Muscle layer of colon (tissue), 2 donors: ENCODE measurements around the gene ZNRF1.
A peak's percentile ranks its signal among the peaks of the same experiment; 100 is the strongest.

ENCODE experiments used
- H3K27ac ChIP-seq: one replicate; pipeline ENCODE4 v1.7.0; 2013; ENCODE audit warnings: low read depth, mild to moderate bottlenecking, low read length, moderate library complexity
- H3K27me3 ChIP-seq, 2 donors: one replicate each; pipeline ENCODE4 v1.7.0; 2013; ENCODE audit warnings: low read length in 2 of 2, mild to moderate bottlenecking in 2 of 2; ENCODE audit not compliant: insufficient read depth in 2 of 2, control insufficient read depth in 1 of 2
- H3K36me3 ChIP-seq: one replicate; pipeline ENCODE4 v1.7.0; 2013; ENCODE audit warnings: mild to moderate bottlenecking, low read length; ENCODE audit not compliant: insufficient read depth
- H3K4me1 ChIP-seq: one replicate; pipeline ENCODE4 v1.7.0; 2013; ENCODE audit warnings: mild to moderate bottlenecking, low read length; ENCODE audit not compliant: insufficient read depth
- H3K4me3 ChIP-seq, 2 donors: one replicate each; pipeline ENCODE4 v1.7.0; 2013; ENCODE audit warnings: low read length in 2 of 2, low read depth in 1 of 2, mild to moderate bottlenecking in 1 of 2, moderate library complexity in 1 of 2
- H3K9ac ChIP-seq: one replicate; pipeline ENCODE4 v1.7.0; 2013; ENCODE audit warnings: low read length
- H3K9me3 ChIP-seq: one replicate; pipeline ENCODE4 v1.7.0; 2013; ENCODE audit warnings: mild to moderate bottlenecking, low read length
- donor health status: abdominal sarcoma.
- donor health status: Adenocarcinoma of cecum.

ZNRF1 gene

GRCh38 chr16:75131081-75131480, 132.3 kb downstream of the ZNRF1 start:
- H3K36me3 ChIP-seq, result no peaks in the 10 kb centered on the region
- no peak overlapping the region for H3K27ac ChIP-seq
- no peak overlapping the region for H3K9ac ChIP-seq
- no peak overlapping the region for H3K4me3 ChIP-seq
- H3K4me1 ChIP-seq, result no peaks in the 10 kb centered on the region
- H3K27me3 ChIP-seq, result no peaks in the 10 kb centered on the region
- H3K9me3 ChIP-seq, result no peaks in the 10 kb centered on the region

GRCh38 chr16:75138233-75138632, 139.4 kb downstream of the ZNRF1 start:
- Histone ChIP-seq H3K4me3 (no peak overlapping the region), H3K9me3 (no peaks in the 10 kb centered on the region), H3K9ac (no peak overlapping the region), H3K27ac (no peak overlapping the region), H3K27me3 (no peaks in the 10 kb centered on the region), H3K36me3 (no peaks in the 10 kb centered on the region), H3K4me1 (no peaks in the 10 kb centered on the region)

DNA sequence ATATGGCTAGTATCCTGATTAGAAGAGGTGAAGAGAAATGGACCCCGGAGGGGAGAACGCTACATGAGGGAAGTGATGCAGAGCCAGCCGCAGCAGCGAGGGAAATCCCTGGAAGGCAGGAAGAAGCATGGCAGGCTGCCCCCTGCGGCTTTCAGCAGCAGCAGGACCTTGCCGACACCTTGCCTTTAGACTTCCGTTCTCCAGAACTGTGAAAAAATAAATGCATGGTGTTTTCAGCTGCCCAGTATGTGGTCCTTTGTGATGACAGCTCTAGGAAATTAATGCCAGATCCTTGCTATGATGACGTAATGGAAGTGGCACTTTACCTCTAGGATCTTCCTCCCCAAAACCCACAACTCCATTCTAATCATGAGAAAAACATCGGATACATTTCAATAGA, 139.8 kb downstream of the ZNRF1 start:
- no peaks in the 10 kb centered on the region for H3K9me3 ChIP-seq
- H3K27me3 ChIP-seq, result no peaks in the 10 kb centered on the region
- H3K4me1 ChIP-seq, result no peaks in the 10 kb centered on the region
- no peak overlapping the region for H3K27ac ChIP-seq
- H3K36me3 ChIP-seq, result no peaks in the 10 kb centered on the region
- H3K4me3 ChIP-seq, result no peak overlapping the region
- H3K9ac ChIP-seq, result no peak overlapping the region

GRCh38 chr16:75139498-75139897, 140.7 kb downstream of the ZNRF1 start:
- Histone ChIP-seq H3K36me3 (no peaks in the 10 kb centered on the region), H3K9me3 (no peaks in the 10 kb centered on the region), H3K4me3 (no peak overlapping the region), H3K27me3 (no peaks in the 10 kb centered on the region), H3K27ac (no peak overlapping the region), H3K4me1 (no peaks in the 10 kb centered on the region), H3K9ac (no peak overlapping the region)

- no peaks in the 10 kb centered on the region for H3K36me3 ChIP-seq
- no peaks in the 10 kb centered on the region for H3K9me3 ChIP-seq
- peaks cover 4% of the 10 kb centered on the region for H3K4me1 ChIP-seq
- no peak overlapping the region for H3K27ac ChIP-seq
- no peak overlapping the region for H3K4me3 ChIP-seq
- H3K9ac ChIP-seq, result no peak overlapping the region
- H3K27me3 ChIP-seq, result no peaks in the 10 kb centered on the region
These were observed 145.1 kb downstream of the ZNRF1 start for GRCh38 chr16:75143941-75144340.

GRCh38 chr16:75147968-75148310, 149.1 kb downstream of the ZNRF1 start:
- Histone ChIP-seq H3K4me3 (peak overlapping the region in 1 of 2 donors; percentile 84), H3K27ac (no peak overlapping the region), H3K9ac (no peak overlapping the region)

DNA sequence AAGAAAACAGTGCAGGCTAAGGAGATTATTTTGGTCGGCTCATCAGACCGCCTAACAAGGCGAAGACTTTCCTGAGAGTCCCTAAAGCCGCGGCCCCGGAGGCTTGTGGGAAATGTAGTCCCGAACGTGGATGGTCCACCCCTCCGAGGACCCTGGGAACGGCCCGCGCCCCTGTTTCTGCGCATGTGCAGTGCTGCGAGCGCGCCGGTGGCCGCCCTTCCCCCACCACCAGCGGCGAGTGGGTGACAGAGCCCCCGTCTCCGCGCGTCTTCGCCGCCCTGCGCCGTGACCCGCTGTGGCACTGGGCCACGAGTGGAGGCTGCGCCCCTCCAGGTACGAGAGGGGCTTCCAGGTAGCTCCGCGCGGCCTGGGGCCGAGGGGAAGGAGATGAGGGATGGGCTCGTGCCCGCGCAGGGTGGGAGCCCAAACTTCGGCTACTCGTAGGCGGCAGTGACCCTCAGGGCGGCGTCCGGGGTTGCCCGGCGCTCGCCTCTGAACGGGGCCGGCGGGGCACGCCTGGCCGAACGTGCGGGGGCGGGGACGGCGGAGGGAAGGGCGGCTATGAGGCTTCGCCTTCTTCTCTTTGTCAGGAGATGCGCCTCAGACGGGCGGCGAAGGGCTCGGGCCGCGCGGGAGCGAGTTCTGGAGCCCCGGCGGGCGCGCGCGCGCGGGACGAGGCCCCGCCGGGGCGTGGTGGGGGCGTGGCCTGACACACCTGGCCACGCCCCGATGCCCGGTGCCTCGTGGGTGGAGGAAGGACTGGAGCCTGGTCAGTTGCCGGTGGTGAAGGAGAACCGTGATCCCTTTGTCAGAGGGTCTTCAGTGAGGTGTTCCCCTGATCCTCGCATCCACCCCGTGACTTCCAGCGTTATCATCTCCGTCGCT, 149.7 kb downstream of the ZNRF1 start, which contains the start of gene ZFP1:
TSS of gene ZFP1 (plus strand) at position 214 of the 885 bp plus-strand sequence. CDS start 4,428 bp downstream, outside the sequence.
- Histone ChIP-seq H3K27me3 (no peaks in the 10 kb centered on the region), H3K36me3 (peaks cover 7% of the 10 kb centered on the region), H3K9ac (peak within 1 kb of the TSS; percentile 39), H3K27ac (peak within 1 kb of the TSS; percentile 100), H3K4me3 (peak within 1 kb of the TSS; percentile 84 to 100), H3K4me1 (peaks cover 8% of the 10 kb centered on the region), H3K9me3 (no peaks in the 10 kb centered on the region)

More at GRCh38 chr16:75147968-75148310, 149.1 kb downstream of the ZNRF1 start:
- Histone ChIP-seq H3K4me1 (peaks cover 8% of the 10 kb centered on the region), H3K9me3 (no peaks in the 10 kb centered on the region), H3K36me3 (peaks cover under 1% of the 10 kb centered on the region), H3K27me3 (no peaks in the 10 kb centered on the region)

DNA sequence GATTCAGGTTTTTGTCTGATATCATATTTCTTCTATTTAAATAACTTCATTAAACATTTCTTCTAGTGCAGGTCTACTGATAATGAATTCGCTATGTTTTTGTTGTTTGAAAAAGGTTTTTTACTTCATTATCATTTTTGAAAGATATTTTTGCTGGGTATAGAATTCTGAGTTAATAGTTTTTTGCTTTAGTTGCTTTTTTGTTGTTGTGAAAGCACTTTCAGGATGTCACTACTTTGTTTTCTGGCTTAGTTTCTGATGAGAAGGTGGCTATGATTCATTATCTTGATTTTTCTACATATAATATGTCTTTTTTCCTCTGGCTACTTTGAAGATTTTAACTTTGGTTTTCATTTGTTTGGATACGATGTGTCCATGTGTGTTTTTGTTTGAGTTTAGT, 153.0 kb downstream of the ZNRF1 start:
- Histone ChIP-seq H3K27ac (no peak overlapping the region), H3K4me3 (no peak overlapping the region), H3K9ac (no peak overlapping the region), H3K27me3 (no peaks in the 10 kb centered on the region), H3K36me3 (peaks cover 9% of the 10 kb centered on the region), H3K4me1 (peaks cover 8% of the 10 kb centered on the region), H3K9me3 (no peaks in the 10 kb centered on the region)

DNA sequence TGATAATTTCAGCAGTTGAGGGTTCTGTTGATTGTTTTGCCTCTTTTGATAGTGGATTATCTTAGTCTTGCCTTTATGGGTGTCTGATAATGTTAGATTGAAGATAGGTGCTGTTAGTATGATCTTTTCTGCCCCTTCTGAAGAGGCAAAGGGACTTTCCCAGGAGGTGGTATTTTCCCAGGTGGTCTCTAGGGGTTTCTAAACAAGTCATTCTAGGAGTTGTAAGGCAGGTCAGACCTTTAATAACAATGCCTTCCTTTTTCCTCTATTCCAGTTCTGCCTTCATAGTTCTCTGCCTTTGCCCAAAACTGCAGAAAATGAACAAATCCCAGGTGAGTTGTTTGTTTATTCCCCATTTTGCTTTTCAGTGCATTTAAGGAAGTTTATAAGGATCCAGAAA, 153.8 kb downstream of the ZNRF1 start:
- H3K4me3 ChIP-seq, result no peak overlapping the region
- peaks cover 9% of the 10 kb centered on the region for H3K36me3 ChIP-seq
- H3K9me3 ChIP-seq, result no peaks in the 10 kb centered on the region
- peaks cover 8% of the 10 kb centered on the region for H3K4me1 ChIP-seq
- H3K27me3 ChIP-seq, result no peaks in the 10 kb centered on the region
- no peak overlapping the region for H3K27ac ChIP-seq
- no peak overlapping the region for H3K9ac ChIP-seq

DNA sequence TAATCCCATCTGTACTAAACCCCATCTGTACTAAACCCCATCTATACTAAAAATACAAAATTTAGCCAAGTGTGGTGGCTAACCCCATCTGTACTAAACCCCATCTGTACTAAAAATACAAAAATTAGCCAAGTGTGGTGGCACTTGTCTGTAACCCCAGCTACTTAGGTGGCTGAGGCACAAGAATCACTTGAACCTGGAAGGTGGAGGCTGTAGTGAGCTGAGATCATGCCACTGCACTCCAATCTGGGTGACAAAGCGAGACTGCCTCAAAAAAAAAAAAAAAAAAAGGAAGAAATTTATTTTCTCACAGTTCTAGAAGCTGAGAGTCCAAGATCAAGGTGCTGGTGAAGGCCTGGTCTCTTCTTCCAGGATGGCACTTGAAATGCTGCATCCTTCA, 161.6 kb downstream of the ZNRF1 start:
- Histone ChIP-seq H3K4me1 (no peaks in the 10 kb centered on the region), H3K9me3 (no peaks in the 10 kb centered on the region), H3K27me3 (no peaks in the 10 kb centered on the region), H3K4me3 (no peak overlapping the region), H3K9ac (no peak overlapping the region), H3K36me3 (no peaks in the 10 kb centered on the region), H3K27ac (no peak overlapping the region)
